GM13977 (cell line): Measurements from ENCODE around the gene MYO10.
"Not testable (repeated sequence)": the region's sequence is repeated elsewhere in the genome, so short reads cannot be mapped to it uniquely, and the experiment has no call there.

Source experiments
- DNase-seq: peaks from one replicate; pipeline ENCODE4 v3.0.0; 2012; ENCODE audit warnings: low spot score
- in situ Hi-C: fragments of 300-500 bp; cut with MboI; formaldehyde crosslinking; loops from one replicate; pipeline ENCODE4 v1.12.0; 2022; ENCODE audit warnings: low sequenced_read_pairs, low pct_unique_long_range_greater_than_20kb, mixed read lengths, inconsistent platforms; ENCODE audit not compliant: unreplicated experiment
- TF ChIP-seq, protein P1 (sequence below): IDR thresholded peaks from 2 replicates; pipeline ENCODE4 v1.5.1; 2012; ENCODE audit warnings: mild to moderate bottlenecking, control low read depth; ENCODE audit not compliant: insufficient read depth; ENCODE audit errors: extremely low read depth, missing control alignments

Gene MYO10

DNA sequence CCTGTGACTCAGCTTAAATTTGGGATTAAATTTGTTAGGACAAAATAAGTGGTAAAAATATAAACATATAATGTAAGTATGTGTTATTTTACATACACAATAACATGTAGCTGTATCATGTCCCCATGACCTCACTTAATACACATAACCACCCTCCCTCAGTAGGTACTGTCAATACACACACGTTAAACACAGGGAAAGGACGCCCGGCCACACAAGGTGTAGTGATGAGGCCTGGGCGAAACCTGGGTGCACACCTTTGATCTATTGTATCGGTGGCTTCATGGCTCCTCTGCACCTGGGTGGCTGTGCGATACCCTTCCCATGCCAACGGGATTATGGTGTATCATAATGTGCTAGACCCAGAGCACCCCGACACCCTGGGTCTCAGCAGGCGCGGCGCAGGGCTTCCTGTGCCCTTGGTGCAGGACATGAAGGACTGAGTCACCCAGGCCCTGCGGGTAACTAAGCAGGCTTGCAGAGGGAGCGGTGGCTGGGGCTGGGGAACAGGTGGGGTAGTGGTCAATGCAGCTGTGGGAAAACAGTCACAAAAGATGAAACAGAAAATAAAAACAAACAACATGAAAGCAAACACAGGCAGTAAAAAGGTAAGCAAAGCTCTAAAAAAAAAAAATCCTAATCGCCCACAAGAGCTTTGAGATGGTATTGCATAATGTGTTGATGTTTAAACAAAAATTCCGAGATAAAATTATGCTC is 191.8 kb downstream of the MYO10 start:
- TF ChIP-seq, protein P1, sequence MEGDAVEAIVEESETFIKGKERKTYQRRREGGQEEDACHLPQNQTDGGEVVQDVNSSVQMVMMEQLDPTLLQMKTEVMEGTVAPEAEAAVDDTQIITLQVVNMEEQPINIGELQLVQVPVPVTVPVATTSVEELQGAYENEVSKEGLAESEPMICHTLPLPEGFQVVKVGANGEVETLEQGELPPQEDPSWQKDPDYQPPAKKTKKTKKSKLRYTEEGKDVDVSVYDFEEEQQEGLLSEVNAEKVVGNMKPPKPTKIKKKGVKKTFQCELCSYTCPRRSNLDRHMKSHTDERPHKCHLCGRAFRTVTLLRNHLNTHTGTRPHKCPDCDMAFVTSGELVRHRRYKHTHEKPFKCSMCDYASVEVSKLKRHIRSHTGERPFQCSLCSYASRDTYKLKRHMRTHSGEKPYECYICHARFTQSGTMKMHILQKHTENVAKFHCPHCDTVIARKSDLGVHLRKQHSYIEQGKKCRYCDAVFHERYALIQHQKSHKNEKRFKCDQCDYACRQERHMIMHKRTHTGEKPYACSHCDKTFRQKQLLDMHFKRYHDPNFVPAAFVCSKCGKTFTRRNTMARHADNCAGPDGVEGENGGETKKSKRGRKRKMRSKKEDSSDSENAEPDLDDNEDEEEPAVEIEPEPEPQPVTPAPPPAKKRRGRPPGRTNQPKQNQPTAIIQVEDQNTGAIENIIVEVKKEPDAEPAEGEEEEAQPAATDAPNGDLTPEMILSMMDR, result no peak
- DNase-seq, result no peak
- in situ Hi-C loops, result no loop called here

DNA sequence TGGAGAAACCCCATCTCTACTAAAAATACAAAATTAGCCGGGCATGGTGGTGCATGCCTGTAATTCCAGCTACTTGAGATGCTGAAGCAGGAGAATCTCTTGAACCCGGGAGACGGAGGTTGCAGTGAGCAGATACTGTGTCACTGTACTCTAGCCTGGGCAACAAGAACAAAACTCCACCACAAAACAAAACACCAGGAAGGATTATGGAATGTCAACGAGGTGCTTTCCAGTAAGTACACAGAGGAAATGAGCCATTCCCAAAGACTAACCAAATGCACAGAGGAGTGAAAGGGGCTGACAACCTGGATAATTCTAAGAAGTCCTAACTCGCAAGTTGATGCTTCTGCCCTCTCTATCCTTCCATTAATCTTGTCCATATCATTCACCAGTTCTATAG is 193.2 kb downstream of the MYO10 start:
- no peak for DNase-seq
- TF ChIP-seq, protein P1, result no peak
- in situ Hi-C loops, result no loop called here

DNA sequence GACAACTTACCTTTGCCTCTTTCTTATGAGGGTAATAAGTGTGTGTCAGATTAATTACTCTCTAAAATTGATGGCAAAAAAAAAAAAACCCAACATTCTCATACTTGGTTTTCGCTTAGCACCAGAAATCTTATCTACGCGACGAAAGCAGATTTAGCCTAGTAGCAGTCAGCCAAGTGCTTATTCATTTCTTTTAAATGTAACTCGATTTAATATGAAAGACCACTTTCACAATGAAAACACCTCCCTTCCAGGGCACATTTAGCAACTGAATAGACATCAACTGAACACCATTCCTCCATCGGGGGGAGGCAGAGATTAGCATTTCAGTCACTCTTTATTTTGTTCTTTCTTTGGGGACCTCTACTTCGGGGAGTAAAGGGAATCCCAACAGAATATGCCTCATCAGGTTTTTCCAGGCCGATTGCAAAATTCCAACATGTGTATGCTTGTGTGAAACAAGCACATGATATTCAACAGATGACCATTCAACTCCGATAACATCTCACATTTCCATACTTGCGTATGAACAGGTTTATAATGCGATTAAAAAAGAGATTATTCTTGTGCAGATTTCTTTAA is 195.2 kb downstream of the MYO10 start:
- DNase-seq, result no peak
- in situ Hi-C loops, result no loop called here
- TF ChIP-seq, protein P1, result no peak

DNA sequence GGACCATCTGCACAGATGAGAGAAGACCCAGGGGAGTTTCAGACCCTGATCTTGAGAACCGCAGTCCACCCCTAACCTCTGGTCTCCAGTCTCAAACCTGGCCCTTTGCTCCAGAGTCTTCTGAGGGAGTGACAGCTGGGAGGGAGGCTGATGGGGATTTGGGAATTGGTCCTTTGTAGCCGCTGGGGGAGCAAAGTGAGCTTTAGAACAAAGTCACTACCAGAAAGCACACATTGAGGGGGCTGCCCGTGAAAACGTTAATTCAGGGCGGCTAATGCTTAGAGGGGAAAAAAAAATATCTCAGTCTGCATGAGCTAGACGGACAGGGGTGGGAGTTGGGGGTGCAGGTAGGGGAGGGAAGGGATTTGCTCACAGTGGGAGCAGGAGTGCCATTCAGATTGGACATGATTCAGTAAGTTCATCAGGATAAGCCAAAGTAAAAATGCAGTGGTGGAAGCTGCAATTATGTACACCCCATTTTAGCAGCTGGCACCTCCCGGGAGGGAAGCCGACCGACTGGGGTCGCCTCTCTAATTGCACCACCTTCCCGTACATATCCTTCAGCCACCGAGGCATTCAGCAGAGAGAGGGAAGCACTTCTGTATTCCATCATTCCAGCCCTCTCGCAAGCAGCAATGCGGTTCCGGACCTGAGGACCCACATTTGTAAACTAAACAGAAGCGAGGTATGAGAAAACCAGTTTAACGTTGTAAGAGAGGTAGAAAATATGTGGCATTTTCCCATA is 195.8 kb downstream of the MYO10 start:
- DNase-seq, result no peak
- in situ Hi-C loops, result no loop called here
- TF ChIP-seq, protein P1, result no peak

DNA sequence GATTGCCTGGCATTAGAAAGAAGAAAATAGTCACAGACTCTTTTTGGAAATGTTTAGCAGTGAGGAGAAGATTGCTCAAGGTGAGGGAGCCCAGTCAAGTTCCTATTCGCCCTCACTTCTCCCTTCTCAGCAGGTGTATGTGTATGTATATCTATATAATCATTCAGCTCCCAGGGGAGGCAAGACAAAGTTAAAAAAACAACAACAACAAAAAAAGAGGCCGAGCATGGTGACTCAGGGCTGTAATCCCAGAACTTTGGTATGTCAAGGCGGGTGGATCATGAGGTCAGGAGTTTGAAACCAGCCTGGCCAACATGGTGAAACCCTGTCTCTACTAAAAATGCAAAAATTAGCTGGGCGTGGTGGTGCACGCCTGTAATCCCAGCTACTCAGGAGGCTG is 197.7 kb downstream of the MYO10 start:
- DNase-seq, in situ Hi-C loops: not testable (repeated sequence)

DNA sequence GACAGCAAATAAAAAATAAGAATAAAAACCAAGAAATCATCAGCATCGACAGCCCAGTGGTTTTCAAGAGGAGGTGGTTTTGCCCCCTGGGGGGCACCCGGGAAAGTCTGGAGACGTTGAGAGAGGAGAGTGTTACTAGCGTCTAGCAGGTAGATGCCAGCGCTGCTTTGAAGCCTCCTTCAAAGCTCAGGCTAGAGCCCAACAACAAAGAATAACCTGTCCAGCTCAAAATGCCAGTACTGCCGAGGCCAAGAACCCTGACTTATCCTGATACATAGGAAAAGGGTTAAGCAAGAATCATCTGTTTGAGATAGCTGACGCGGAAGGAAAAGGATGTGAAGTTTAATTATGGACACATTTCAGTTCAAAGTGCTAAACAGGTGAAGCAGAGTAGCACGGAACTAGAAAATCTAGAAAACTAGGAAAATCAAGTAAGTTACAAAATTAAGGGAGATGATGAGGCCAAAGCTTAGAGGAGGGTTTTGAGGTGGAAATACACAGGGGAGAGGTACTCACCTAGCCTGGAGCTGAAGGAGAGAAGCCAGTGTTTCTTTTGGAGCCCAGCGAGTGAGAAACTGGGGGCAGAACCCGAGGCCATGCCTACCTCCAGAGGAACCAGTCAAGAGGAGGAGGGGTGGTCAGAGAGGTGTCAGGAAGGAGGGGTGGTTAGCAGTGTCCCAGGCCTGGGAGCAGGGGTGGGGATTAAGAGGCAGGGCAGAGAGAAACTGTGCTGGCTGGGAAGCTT is 198.3 kb downstream of the MYO10 start:
- in situ Hi-C loops, result no loop called here
- DNase-seq, result no peak
- TF ChIP-seq, protein P1, result no peak

DNA sequence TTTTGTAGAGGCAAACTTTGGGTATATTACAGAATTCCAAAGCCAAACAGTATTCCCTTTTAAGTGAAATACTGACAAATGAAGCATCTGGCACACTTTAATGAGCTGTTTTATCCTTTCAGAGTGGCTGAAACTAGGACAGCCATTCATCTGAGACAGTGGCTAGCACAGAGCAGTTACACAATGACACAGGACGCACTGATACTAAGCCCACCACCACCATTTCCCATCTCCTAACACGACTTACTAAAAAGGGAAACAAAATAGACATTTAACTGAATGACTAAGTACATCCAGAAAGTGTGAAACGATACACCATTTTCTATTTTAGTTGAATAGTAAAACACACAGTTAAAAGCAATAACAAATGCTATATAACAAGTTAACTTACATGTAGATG is 198.9 kb downstream of the MYO10 start:
- in situ Hi-C loops, result no loop called here
- TF ChIP-seq, protein P1, result no peak
- no peak for DNase-seq
